ENCODE results near the gene HES3. TPM values are rescaled to one million over a fixed set of nuclear protein-coding genes. Genes with fewer than 3 reads are reported as not detected.
A peak's percentile ranks its signal among the peaks of the same experiment; 100 is the strongest.

Gene HES3
- total RNA-seq, 1 experiment from 2014 or later, result not detected

DNA sequence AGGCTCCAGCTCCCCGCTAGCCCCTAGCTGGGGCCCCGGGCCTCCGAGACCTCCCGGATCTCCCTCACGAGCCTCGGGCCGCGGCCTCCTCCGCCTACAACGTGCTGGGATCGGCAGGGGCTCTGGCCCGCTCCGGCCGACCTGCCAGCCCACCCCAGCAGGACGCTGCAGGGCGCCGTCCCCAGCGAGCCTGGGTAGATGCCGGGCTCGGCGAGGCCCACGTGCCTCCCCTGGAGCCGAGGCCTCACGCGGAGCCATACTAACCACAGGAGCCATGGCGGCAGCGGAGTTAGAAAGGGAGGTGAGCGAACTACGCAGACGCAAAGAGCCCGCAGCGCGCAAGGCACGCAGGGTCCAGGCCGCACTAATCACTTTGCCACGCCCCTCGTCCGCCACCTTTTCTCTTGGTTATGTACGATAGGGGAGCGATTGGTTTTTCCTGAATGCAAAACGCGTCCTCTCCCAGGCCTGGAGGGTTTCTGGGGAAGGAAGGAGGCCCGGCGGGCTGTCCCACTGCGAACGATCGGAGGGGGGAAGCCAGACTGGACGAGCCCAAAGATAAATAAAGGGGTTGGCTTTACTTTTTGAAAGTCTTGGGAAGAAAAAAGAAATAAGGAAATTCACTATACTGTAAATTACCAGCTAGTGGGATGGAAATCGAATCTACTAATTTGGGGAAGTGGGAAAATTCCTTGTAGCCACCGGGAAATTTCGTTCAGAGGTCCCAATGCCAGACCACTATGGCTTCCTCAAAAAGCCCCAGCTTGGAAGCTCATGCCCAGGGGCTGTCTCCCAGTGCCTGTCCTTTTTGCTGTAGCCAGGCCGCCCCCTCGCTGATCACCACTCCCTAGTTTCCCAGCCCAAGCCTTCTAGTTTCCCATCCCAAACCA, 44.4 kb upstream of the HES3 start, which contains the start of gene RPL22:
Gene RPL22 (minus strand): TSS at position 298 of the 890 bp plus-strand sequence. CDS start 22 bp downstream, at position 276.
- peaks cover 22 to 41% of the 10 kb centered on the region in 2 experiments for H3K4me1 ChIP-seq (ENCODE audit: control insufficient read depth in 1 of 2, insufficient read depth in 2 of 2, low read length in 2 of 2)
- H2AFZ ChIP-seq (ENCODE audit: low read depth, low read length, poor library complexity, severe bottlenecking), result peak within 1 kb of the TSS; percentile 66
- no peaks in the 10 kb centered on the region for H3K27me3 ChIP-seq (ENCODE audit: insufficient read depth, low read length)
- H3K9me2 ChIP-seq (ENCODE audit: insufficient read depth), result no peaks in the 10 kb centered on the region
- peaks cover 12 to 34% of the 10 kb centered on the region in 2 experiments for H3K36me3 ChIP-seq (ENCODE audit: control insufficient read depth in 1 of 2, insufficient read depth in 2 of 2, low read length in 2 of 2)
- peak within 1 kb of the TSS; percentile 93 for H3K4me2 ChIP-seq (ENCODE audit: low read length)
- BruUV-seq (replicated peaks), result TSS peak; percentile 93
- peak; percentile 94 for ATAC-seq
- DNase-seq (ENCODE audit: low read depth, low spot score), result peak; percentile 98
- CTCF ChIA-PET, result interaction anchor here (0.8 kb wide), 1 partner anchor 14 kb away, joined by 5 read pairs; no protein-coding TSS in a partner anchor
- H3K9ac ChIP-seq (ENCODE audit: low read length), result peak within 1 kb of the TSS; percentile 98
- RAD21 ChIA-PET (ENCODE audit: low non-redundant PET in 1 of 2, low total read pairs in 2 of 2, uncharacterized antibody in 2 of 2, unreplicated experiment in 2 of 2), result no interaction called here
- H3K4me3 ChIP-seq (replicated peaks in 1 of 2; ENCODE audit: low read depth in 1 of 2, low read length in 2 of 2), result peak within 1 kb of the TSS; percentile 82 to 96
- peak within 1 kb of the TSS; percentile 94 for H3K27ac ChIP-seq (ENCODE audit: low read depth, low read length)
- intact Hi-C loops (cut with micrococcal nuclease), result no loop called here
- H3K9me3 ChIP-seq (ENCODE audit: control insufficient read depth in 1 of 2, insufficient read depth in 1 of 2, low read depth in 1 of 2, low read length in 2 of 2), result no peaks in the 10 kb centered on the region
- H4K20me1 ChIP-seq (ENCODE audit: insufficient read depth), result no peaks in the 10 kb centered on the region; the same call in 1 of the 2 replicates
- H3K79me2 ChIP-seq (ENCODE audit: insufficient read depth, low read length), result peaks cover 49% of the 10 kb centered on the region
- POLR2A ChIA-PET, result interaction anchor here (1.3 kb wide), 1 partner anchor 21 kb away, joined by 3 read pairs; no protein-coding TSS in a partner anchor
- TF ChIP-seq, protein P1, sequence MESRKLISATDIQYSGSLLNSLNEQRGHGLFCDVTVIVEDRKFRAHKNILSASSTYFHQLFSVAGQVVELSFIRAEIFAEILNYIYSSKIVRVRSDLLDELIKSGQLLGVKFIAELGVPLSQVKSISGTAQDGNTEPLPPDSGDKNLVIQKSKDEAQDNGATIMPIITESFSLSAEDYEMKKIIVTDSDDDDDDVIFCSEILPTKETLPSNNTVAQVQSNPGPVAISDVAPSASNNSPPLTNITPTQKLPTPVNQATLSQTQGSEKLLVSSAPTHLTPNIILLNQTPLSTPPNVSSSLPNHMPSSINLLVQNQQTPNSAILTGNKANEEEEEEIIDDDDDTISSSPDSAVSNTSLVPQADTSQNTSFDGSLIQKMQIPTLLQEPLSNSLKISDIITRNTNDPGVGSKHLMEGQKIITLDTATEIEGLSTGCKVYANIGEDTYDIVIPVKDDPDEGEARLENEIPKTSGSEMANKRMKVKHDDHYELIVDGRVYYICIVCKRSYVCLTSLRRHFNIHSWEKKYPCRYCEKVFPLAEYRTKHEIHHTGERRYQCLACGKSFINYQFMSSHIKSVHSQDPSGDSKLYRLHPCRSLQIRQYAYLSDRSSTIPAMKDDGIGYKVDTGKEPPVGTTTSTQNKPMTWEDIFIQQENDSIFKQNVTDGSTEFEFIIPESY (IDR thresholded peaks at IDR 0.05; ENCODE audit: extremely low read depth, insufficient replicate concordance, low read length), result no peak
- TF ChIP-seq, protein P2, sequence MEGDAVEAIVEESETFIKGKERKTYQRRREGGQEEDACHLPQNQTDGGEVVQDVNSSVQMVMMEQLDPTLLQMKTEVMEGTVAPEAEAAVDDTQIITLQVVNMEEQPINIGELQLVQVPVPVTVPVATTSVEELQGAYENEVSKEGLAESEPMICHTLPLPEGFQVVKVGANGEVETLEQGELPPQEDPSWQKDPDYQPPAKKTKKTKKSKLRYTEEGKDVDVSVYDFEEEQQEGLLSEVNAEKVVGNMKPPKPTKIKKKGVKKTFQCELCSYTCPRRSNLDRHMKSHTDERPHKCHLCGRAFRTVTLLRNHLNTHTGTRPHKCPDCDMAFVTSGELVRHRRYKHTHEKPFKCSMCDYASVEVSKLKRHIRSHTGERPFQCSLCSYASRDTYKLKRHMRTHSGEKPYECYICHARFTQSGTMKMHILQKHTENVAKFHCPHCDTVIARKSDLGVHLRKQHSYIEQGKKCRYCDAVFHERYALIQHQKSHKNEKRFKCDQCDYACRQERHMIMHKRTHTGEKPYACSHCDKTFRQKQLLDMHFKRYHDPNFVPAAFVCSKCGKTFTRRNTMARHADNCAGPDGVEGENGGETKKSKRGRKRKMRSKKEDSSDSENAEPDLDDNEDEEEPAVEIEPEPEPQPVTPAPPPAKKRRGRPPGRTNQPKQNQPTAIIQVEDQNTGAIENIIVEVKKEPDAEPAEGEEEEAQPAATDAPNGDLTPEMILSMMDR (IDR thresholded peaks at IDR 0.05 in 2 of 3, conservative IDR thresholded peaks at IDR 0.05 in 1 of 3; ENCODE audit: borderline replicate concordance in 1 of 3, insufficient read depth in 1 of 3, low read depth in 2 of 3, low read length in 2 of 3), result no peak
- TF ChIP-seq ELF1 (IDR thresholded peaks at IDR 0.05; ENCODE audit: borderline replicate concordance, low read depth) (no peak), TCF7L2 (IDR thresholded peaks at IDR 0.05; ENCODE audit: borderline replicate concordance, extremely low read depth, insufficient read depth, insufficient read length) (peak; percentile 82), FOSL1 (IDR thresholded peaks at IDR 0.05; ENCODE audit: low read depth) (no peak), SP1 (IDR thresholded peaks at IDR 0.05; ENCODE audit: low read depth) (no peak), JUND (IDR thresholded peaks at IDR 0.05) (no peak), YY1 (IDR thresholded peaks at IDR 0.05; ENCODE audit: extremely low read depth, insufficient replicate concordance, low read depth, low read length) (peak; percentile 95), POLR2AphosphoS5 (IDR thresholded peaks at IDR 0.05; ENCODE audit: low read depth, low read length) (peak; percentile 92), CBX3 (IDR thresholded peaks at IDR 0.05; ENCODE audit: low read depth) (no peak), CEBPB (IDR thresholded peaks at IDR 0.05; ENCODE audit: low read depth) (no peak), ZFX (IDR thresholded peaks at IDR 0.05) (peak; percentile 98), POLR2A (IDR thresholded peaks at IDR 0.05; ENCODE audit: borderline replicate concordance, extremely low read depth, insufficient read depth, insufficient read length) (peak; percentile 67), EZH2 (IDR thresholded peaks at IDR 0.05) (no peak), EGR1 (IDR thresholded peaks at IDR 0.05; ENCODE audit: low read depth) (no peak), SIN3A (IDR thresholded peaks at IDR 0.05; ENCODE audit: low read depth) (no peak), RAD21 (IDR thresholded peaks at IDR 0.05; ENCODE audit: low read depth) (no peak)
- TF ChIP-seq, protein P3, sequence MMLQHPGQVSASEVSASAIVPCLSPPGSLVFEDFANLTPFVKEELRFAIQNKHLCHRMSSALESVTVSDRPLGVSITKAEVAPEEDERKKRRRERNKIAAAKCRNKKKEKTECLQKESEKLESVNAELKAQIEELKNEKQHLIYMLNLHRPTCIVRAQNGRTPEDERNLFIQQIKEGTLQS (IDR thresholded peaks at IDR 0.05), result no peak
- TF ChIP-seq, protein P4, sequence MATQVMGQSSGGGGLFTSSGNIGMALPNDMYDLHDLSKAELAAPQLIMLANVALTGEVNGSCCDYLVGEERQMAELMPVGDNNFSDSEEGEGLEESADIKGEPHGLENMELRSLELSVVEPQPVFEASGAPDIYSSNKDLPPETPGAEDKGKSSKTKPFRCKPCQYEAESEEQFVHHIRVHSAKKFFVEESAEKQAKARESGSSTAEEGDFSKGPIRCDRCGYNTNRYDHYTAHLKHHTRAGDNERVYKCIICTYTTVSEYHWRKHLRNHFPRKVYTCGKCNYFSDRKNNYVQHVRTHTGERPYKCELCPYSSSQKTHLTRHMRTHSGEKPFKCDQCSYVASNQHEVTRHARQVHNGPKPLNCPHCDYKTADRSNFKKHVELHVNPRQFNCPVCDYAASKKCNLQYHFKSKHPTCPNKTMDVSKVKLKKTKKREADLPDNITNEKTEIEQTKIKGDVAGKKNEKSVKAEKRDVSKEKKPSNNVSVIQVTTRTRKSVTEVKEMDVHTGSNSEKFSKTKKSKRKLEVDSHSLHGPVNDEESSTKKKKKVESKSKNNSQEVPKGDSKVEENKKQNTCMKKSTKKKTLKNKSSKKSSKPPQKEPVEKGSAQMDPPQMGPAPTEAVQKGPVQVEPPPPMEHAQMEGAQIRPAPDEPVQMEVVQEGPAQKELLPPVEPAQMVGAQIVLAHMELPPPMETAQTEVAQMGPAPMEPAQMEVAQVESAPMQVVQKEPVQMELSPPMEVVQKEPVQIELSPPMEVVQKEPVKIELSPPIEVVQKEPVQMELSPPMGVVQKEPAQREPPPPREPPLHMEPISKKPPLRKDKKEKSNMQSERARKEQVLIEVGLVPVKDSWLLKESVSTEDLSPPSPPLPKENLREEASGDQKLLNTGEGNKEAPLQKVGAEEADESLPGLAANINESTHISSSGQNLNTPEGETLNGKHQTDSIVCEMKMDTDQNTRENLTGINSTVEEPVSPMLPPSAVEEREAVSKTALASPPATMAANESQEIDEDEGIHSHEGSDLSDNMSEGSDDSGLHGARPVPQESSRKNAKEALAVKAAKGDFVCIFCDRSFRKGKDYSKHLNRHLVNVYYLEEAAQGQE (IDR thresholded peaks at IDR 0.05; ENCODE audit: low read depth), result no peak
